HepG2 (cell line): ENCODE measurements around the gene USP36. TPM values are rescaled to one million over a fixed set of nuclear protein-coding genes. Genes with fewer than 3 reads are reported as not detected.
A peak's percentile ranks its signal among the peaks of the same experiment; 100 is the strongest.

Experiments
- ARID4A ChIP-seq: sonication (generic); formaldehyde crosslinking; IDR thresholded peaks from 2 replicates; pipeline ENCODE4 v1.5.0; 2020; ENCODE audit warnings: mild to moderate bottlenecking, missing genetic modification reagents, borderline replicate concordance
- CHD2 ChIP-seq: IDR thresholded peaks from 2 replicates; pipeline ENCODE4 v1.6.1; 2011; ENCODE audit warnings: low read depth, low read length, improper control_type of control experiment
- FOXK2 ChIP-seq: fragments of 450-650 bp; IDR thresholded peaks from 2 replicates; pipeline ENCODE4 v1.6.1; 2016
- ZHX1 ChIP-seq: sonication (generic); formaldehyde crosslinking; IDR thresholded peaks from 2 replicates; pipeline ENCODE4 v1.8.1; 2022; ENCODE audit warnings: low read depth, mild to moderate bottlenecking, missing genetic modification reagents
- ZNF18 ChIP-seq: sonication (generic); formaldehyde crosslinking; IDR thresholded peaks from 2 replicates; pipeline ENCODE4 v1.8.0; 2022; ENCODE audit warnings: mild to moderate bottlenecking, missing genetic modification reagents; ENCODE audit not compliant: insufficient replicate concordance
- ZSCAN31 ChIP-seq: sonication (generic); formaldehyde crosslinking; IDR thresholded peaks from 2 replicates; pipeline ENCODE4 v1.5.0; 2020; ENCODE audit warnings: low read depth, mild to moderate bottlenecking, missing genetic modification reagents
- polyA plus RNA-seq, 8 experiments: library from polyadenylated mRNA; depleted of rRNA in 3 of 8; stranded (reverse) in 7 of 8; unstranded in 1 of 8; fragments of >200 nt; fragmentation: Illumina TruSeq in 4 of 8; extraction: Trizol in 4 of 8; gene quantifications; 2 replicates each; pipeline versions ENCODE4 v1.2.1 to v1.2.3, GENCODE V29; 2011 to 2016; ENCODE audit warnings: low read depth in 4 of 8, missing spikeins in 1 of 8, mixed read lengths in 1 of 8; ENCODE audit not compliant: insufficient read depth in 1 of 8
- total RNA-seq, 5 experiments: library from RNA; depleted of rRNA; stranded (reverse); fragments of >200 nt; fragmentation: Illumina TruSeq; extraction: Trizol; gene quantifications; 2 replicates each; pipeline ENCODE4 v1.2.3, GENCODE V29; 2016; ENCODE audit warnings: low read depth in 1 of 5

The USP36 gene
- total and polyA plus RNA-seq, 2 of the 13 experiments (the other 11 are each of a cell fraction or from before 2014, with no cell fraction given), result 29.6 to 45.9 TPM

GRCh38 chr17:78781893-78782304 lies 58.7 kb downstream of the USP36 start, which contains the start of gene CYTH1 (continued):
- TF ChIP-seq ZSCAN31 (CRISPR knock-in tag), result no peak
- TF ChIP-seq ZNF18 (CRISPR knock-in tag), result peak; percentile 65
- peak; percentile 51; the same call in 1 of the 2 replicates for TF ChIP-seq ARID4A
- TF ChIP-seq ZHX1 (CRISPR knock-in tag), result no peak
- TF ChIP-seq FOXK2, result no peak
- TF ChIP-seq CHD2, result peak; percentile 73
